Measurements from ENCODE around the gene SULF2. TPM values are rescaled to one million over a fixed set of nuclear protein-coding genes. Genes with fewer than 3 reads are reported as not detected.

SULF2 gene
- total and polyA plus RNA-seq, 4 donors, result 8.1 to 25.4 (median 12.0) TPM

DNA sequence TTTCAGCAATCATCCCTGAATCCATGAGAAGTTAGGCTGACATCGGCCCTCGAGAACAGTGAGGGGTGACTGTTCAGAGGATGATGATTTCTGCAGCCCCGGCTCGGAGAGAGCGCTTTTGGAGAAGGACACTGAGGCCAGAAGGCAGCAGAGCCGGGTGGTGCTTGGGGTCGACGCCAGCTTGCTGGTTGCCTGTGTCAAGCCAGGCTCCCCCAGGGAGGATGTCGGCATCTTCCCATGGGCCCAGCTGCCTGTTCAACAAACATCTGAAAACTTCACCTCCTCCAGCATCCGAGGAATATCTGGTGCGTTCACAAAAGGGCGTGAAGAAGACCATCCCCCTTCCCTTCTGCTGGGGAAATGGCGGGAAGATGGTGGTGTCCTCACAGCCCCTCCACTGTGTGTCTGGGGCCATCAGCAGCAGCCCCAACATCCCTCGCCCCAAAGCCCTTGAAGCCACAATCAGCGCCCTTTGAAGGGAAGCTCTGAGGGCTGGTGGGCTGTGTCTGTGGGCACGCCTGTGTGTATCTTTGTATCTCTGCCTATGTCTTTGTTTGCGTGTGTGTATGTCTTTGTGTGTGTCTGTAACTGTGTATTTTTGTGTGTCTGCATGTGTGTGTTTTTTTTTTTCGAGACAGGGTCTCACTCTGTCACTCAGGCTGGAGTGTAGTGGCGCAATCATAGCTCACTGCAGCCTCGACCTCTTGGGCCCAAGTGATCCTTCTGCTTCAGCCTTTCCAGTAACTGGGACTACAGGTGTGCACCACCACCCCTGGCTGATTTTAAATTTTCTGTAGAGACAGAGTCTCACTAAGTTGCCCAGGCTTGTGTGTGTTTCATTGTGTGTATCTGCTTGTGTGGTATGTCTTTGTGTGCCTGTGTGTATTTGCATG lies 97.9 kb downstream of the SULF2 start:
- no peak overlapping the region for H3K27ac ChIP-seq (ENCODE audit: low read depth in 1 of 2, low read length in 2 of 2)
- 90% methylated on average over 20 of the region's 20 CpGs for WGBS
- H3K4me3 ChIP-seq (ENCODE audit: low read depth in 1 of 3, low read length in 3 of 3), result no peak overlapping the region
- H3K27me3 ChIP-seq (ENCODE audit: control insufficient read depth in 4 of 4, insufficient read depth in 4 of 4, low read length in 3 of 4), result no peaks in the 10 kb centered on the region
- H3K9ac ChIP-seq (ENCODE audit: low read depth in 1 of 2, low read length in 2 of 2), result no peak overlapping the region
- no peak for DNase-seq (ENCODE audit: low spot score)
- H3K4me1 ChIP-seq (ENCODE audit: control insufficient read depth in 4 of 4, insufficient read depth in 4 of 4, low read length in 3 of 4), result peaks cover 0 to 6% (median 2%) of the 10 kb centered on the region in 4 donors
- TF ChIP-seq, protein P1, sequence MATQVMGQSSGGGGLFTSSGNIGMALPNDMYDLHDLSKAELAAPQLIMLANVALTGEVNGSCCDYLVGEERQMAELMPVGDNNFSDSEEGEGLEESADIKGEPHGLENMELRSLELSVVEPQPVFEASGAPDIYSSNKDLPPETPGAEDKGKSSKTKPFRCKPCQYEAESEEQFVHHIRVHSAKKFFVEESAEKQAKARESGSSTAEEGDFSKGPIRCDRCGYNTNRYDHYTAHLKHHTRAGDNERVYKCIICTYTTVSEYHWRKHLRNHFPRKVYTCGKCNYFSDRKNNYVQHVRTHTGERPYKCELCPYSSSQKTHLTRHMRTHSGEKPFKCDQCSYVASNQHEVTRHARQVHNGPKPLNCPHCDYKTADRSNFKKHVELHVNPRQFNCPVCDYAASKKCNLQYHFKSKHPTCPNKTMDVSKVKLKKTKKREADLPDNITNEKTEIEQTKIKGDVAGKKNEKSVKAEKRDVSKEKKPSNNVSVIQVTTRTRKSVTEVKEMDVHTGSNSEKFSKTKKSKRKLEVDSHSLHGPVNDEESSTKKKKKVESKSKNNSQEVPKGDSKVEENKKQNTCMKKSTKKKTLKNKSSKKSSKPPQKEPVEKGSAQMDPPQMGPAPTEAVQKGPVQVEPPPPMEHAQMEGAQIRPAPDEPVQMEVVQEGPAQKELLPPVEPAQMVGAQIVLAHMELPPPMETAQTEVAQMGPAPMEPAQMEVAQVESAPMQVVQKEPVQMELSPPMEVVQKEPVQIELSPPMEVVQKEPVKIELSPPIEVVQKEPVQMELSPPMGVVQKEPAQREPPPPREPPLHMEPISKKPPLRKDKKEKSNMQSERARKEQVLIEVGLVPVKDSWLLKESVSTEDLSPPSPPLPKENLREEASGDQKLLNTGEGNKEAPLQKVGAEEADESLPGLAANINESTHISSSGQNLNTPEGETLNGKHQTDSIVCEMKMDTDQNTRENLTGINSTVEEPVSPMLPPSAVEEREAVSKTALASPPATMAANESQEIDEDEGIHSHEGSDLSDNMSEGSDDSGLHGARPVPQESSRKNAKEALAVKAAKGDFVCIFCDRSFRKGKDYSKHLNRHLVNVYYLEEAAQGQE (IDR thresholded peaks at IDR 0.05), result no peak
- TF ChIP-seq GABPA (IDR thresholded peaks at IDR 0.05 in 1 of 2, conservative IDR thresholded peaks at IDR 0.05 in 1 of 2) (no peak), RAD21 (IDR thresholded peaks at IDR 0.05) (no peak), SP1 (IDR thresholded peaks at IDR 0.05) (no peak), TAF1 (conservative IDR thresholded peaks at IDR 0.05) (no peak), JUND (IDR thresholded peaks at IDR 0.05) (no peak), RXRA (IDR thresholded peaks at IDR 0.05) (no peak)
- TF ChIP-seq, protein P2, sequence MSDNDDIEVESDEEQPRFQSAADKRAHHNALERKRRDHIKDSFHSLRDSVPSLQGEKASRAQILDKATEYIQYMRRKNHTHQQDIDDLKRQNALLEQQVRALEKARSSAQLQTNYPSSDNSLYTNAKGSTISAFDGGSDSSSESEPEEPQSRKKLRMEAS (IDR thresholded peaks at IDR 0.05), result no peak
- TF ChIP-seq, protein P3, sequence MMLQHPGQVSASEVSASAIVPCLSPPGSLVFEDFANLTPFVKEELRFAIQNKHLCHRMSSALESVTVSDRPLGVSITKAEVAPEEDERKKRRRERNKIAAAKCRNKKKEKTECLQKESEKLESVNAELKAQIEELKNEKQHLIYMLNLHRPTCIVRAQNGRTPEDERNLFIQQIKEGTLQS (IDR thresholded peaks at IDR 0.05), result no peak
- TF ChIP-seq, protein P4, sequence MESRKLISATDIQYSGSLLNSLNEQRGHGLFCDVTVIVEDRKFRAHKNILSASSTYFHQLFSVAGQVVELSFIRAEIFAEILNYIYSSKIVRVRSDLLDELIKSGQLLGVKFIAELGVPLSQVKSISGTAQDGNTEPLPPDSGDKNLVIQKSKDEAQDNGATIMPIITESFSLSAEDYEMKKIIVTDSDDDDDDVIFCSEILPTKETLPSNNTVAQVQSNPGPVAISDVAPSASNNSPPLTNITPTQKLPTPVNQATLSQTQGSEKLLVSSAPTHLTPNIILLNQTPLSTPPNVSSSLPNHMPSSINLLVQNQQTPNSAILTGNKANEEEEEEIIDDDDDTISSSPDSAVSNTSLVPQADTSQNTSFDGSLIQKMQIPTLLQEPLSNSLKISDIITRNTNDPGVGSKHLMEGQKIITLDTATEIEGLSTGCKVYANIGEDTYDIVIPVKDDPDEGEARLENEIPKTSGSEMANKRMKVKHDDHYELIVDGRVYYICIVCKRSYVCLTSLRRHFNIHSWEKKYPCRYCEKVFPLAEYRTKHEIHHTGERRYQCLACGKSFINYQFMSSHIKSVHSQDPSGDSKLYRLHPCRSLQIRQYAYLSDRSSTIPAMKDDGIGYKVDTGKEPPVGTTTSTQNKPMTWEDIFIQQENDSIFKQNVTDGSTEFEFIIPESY (IDR thresholded peaks at IDR 0.05), result no peak
- TF ChIP-seq, protein P5, sequence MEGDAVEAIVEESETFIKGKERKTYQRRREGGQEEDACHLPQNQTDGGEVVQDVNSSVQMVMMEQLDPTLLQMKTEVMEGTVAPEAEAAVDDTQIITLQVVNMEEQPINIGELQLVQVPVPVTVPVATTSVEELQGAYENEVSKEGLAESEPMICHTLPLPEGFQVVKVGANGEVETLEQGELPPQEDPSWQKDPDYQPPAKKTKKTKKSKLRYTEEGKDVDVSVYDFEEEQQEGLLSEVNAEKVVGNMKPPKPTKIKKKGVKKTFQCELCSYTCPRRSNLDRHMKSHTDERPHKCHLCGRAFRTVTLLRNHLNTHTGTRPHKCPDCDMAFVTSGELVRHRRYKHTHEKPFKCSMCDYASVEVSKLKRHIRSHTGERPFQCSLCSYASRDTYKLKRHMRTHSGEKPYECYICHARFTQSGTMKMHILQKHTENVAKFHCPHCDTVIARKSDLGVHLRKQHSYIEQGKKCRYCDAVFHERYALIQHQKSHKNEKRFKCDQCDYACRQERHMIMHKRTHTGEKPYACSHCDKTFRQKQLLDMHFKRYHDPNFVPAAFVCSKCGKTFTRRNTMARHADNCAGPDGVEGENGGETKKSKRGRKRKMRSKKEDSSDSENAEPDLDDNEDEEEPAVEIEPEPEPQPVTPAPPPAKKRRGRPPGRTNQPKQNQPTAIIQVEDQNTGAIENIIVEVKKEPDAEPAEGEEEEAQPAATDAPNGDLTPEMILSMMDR (IDR thresholded peaks at IDR 0.05; ENCODE audit: low read depth, low read length, missing input control), result no peak
- no peaks in the 10 kb centered on the region for H3K36me3 ChIP-seq (ENCODE audit: control insufficient read depth in 4 of 4, insufficient read depth in 3 of 4, low read depth in 1 of 4, low read length in 3 of 4)
- H3K9me3 ChIP-seq (ENCODE audit: control insufficient read depth in 4 of 4, low read length in 3 of 4), result peaks cover 0 to 6% (median 0%) of the 10 kb centered on the region in 4 donors

DNA sequence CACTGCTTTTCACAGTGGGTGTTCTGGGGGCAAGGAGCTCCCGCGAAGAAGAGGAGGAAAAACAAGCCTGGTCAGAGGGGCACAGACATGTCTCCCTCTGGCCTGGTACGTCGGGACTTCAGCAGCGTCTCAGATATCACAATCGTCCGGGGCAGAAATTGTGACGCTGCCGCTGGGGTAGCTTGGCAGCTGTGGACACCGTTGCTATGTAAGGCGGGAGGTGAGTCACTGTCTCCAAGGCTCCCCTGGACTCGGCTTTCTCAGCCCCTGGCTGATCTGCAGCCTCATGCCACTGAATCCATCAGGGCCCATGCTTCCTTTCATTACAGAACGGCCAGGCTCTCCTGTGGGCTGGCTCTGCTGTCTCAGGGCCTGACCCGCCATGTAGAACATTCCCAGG lies 98.7 kb downstream of the SULF2 start:
- 96% methylated on average over 14 of the region's 14 CpGs for WGBS
- H3K27me3 ChIP-seq (ENCODE audit: control insufficient read depth in 4 of 4, insufficient read depth in 4 of 4, low read length in 3 of 4), result no peaks in the 10 kb centered on the region
- H3K36me3 ChIP-seq (ENCODE audit: control insufficient read depth in 4 of 4, insufficient read depth in 3 of 4, low read depth in 1 of 4, low read length in 3 of 4), result no peaks in the 10 kb centered on the region
- no peak for DNase-seq (ENCODE audit: low spot score)
- H3K4me1 ChIP-seq (ENCODE audit: control insufficient read depth in 4 of 4, insufficient read depth in 4 of 4, low read length in 3 of 4), result peaks cover 0 to 6% (median 3%) of the 10 kb centered on the region in 4 donors
- peaks cover 0 to 2% (median 0%) of the 10 kb centered on the region in 4 donors for H3K9me3 ChIP-seq (ENCODE audit: control insufficient read depth in 4 of 4, low read length in 3 of 4)
- H3K9ac ChIP-seq (ENCODE audit: low read depth in 1 of 2, low read length in 2 of 2), result no peak overlapping the region
- no peak overlapping the region for H3K4me3 ChIP-seq (ENCODE audit: low read depth in 1 of 3, low read length in 3 of 3)
- H3K27ac ChIP-seq (ENCODE audit: low read depth in 1 of 2, low read length in 2 of 2), result no peak overlapping the region
- no peak for TF ChIP-seq FOXA1 (IDR thresholded peaks at IDR 0.05)
- TF ChIP-seq HNF4G (IDR thresholded peaks at IDR 0.05), result no peak
- TF ChIP-seq NR2F2 (IDR thresholded peaks at IDR 0.05), result no peak
- TF ChIP-seq, protein P4 (IDR thresholded peaks at IDR 0.05), result no peak
- TF ChIP-seq, protein P3 (IDR thresholded peaks at IDR 0.05), result no peak
- TF ChIP-seq FOXA2 (IDR thresholded peaks at IDR 0.05), result no peak
- no peak for TF ChIP-seq EGR1 (IDR thresholded peaks at IDR 0.05; ENCODE audit: low read depth in 2 of 2)
- no peak for TF ChIP-seq TAF1 (conservative IDR thresholded peaks at IDR 0.05)
- TF ChIP-seq, protein P1 (IDR thresholded peaks at IDR 0.05), result no peak
- no peak for TF ChIP-seq RAD21 (IDR thresholded peaks at IDR 0.05)
- TF ChIP-seq JUND (IDR thresholded peaks at IDR 0.05), result no peak
